ENCODE results near the gene DCST2.

Gene DCST2

GRCh38 chr1:155026588-155026987, 7.0 kb downstream of the DCST2 start:
- H3K4me3 ChIP-seq (ENCODE audit: low read depth, low read length): no peak overlapping the region
- TF ChIP-seq CTCF (IDR thresholded peaks at IDR 0.05; ENCODE audit: low read depth, low read length, missing control alignments): no peak
- no peak for DNase-seq (ENCODE audit: low read depth)
- in situ Hi-C loops (cut with HindIII; ENCODE audit: low sequenced_read_pairs): no loop called here

GRCh38 chr1:155026154-155026553, 7.4 kb downstream of the DCST2 start:
- in situ Hi-C loops (cut with HindIII; ENCODE audit: low sequenced_read_pairs): no loop called here
- TF ChIP-seq CTCF (IDR thresholded peaks at IDR 0.05; ENCODE audit: low read depth, low read length, missing control alignments): no peak
- no peak for DNase-seq (ENCODE audit: low read depth)
- H3K4me3 ChIP-seq (ENCODE audit: low read depth, low read length): no peak overlapping the region

GRCh38 chr1:155024315-155024714, 9.3 kb downstream of the DCST2 start:
- in situ Hi-C loops (cut with HindIII; ENCODE audit: low sequenced_read_pairs): no loop called here
- TF ChIP-seq CTCF (IDR thresholded peaks at IDR 0.05; ENCODE audit: low read depth, low read length, missing control alignments): no peak
- no peak for DNase-seq (ENCODE audit: low read depth)

GRCh38 chr1:155023627-155024026, 10.0 kb downstream of the DCST2 start:
- DNase-seq (ENCODE audit: low read depth): no peak
- TF ChIP-seq CTCF (IDR thresholded peaks at IDR 0.05; ENCODE audit: low read depth, low read length, missing control alignments): no peak
- in situ Hi-C loops (cut with HindIII; ENCODE audit: low sequenced_read_pairs): no loop called here
- no peak overlapping the region for H3K4me3 ChIP-seq (ENCODE audit: low read depth, low read length)

More at GRCh38 chr1:155024315-155024714, 9.3 kb downstream of the DCST2 start:
- H3K4me3 ChIP-seq (ENCODE audit: low read depth, low read length): no peak overlapping the region

GRCh38 chr1:155022927-155023236, 10.7 kb downstream of the DCST2 start:
- no peak for DNase-seq (ENCODE audit: low read depth)
- in situ Hi-C loops (cut with HindIII; ENCODE audit: low sequenced_read_pairs): no loop called here
- H3K4me3 ChIP-seq (ENCODE audit: low read depth, low read length): no peak overlapping the region
- no peak for TF ChIP-seq CTCF (IDR thresholded peaks at IDR 0.05; ENCODE audit: low read depth, low read length, missing control alignments)

GRCh38 chr1:155022136-155022926, 11.2 kb downstream of the DCST2 start:
- DNase-seq (ENCODE audit: low read depth): no peak
- in situ Hi-C loops (cut with HindIII; ENCODE audit: low sequenced_read_pairs): no loop called here
- no peak for TF ChIP-seq CTCF (IDR thresholded peaks at IDR 0.05; ENCODE audit: low read depth, low read length, missing control alignments)

More at GRCh38 chr1:155022136-155022926, 11.2 kb downstream of the DCST2 start:
- H3K4me3 ChIP-seq (ENCODE audit: low read depth, low read length): no peak overlapping the region
